Dermis blood vessel endothelial cell (primary cell): ENCODE results near the gene ZNF205. TPM values are rescaled to one million over a fixed set of nuclear protein-coding genes. Genes with fewer than 3 reads are reported as not detected.
"Not testable (repeated sequence)": the region's sequence is repeated elsewhere in the genome, so short reads cannot be mapped to it uniquely, and the experiment has no call there.

Experiments
- DNase-seq: peaks from one replicate; pipeline ENCODE4 v3.0.0; 2010
- total RNA-seq: library from RNA; depleted of rRNA; stranded (reverse); fragments of >200 nt; gene quantifications from 2 replicates; pipeline ENCODE4 v1.2.3, GENCODE V29; 2014

ZNF205 gene
- total RNA-seq, 1 donor from 2014 or later: 26.2 TPM

DNA sequence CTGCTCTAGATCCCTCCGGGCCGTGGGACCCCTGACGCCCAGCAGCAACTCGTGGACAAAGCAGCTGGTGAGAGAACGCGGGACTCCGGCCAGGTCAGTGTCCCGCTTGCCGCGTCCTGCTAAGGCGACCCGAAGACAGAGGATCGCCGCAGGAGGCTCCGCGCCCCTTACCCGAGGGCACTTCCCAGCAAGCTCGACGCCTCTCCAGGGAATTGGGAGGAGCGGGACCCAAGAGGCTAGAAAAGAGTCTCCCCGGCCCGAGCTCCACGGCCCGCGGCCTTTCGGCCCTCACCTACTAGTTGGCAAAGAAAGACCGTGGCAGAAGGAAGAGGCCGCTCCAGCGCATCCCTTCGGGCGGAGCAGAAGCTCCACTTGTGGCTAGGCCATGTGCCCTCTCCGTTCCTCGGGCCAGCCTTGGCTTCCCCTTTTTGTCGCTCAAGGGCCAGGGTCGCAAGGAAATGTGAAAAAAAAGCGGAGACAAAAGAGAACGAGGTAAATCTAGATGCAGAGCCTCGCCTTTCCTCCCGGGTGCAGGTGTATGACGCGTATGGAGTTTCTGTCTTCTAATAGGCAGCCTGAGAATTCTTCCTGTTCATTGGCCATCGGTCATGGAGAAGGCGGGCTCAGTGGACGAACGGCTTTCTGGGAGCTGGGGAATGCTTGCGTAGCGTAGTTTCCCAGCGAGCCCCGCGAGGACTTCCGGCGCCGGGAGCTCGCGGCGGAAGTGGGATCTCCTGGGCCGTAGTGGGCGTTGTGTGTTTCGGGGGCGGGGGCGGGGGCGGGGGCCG is 22.1 kb downstream of the ZNF205 start, which contains the start of gene ZNF213:
Gene ZNF213 (plus strand): TSS at position 692 of the 788 bp plus-strand sequence. CDS start 2,252 bp downstream, outside the sequence.
- peak; percentile 99 for DNase-seq

DNA sequence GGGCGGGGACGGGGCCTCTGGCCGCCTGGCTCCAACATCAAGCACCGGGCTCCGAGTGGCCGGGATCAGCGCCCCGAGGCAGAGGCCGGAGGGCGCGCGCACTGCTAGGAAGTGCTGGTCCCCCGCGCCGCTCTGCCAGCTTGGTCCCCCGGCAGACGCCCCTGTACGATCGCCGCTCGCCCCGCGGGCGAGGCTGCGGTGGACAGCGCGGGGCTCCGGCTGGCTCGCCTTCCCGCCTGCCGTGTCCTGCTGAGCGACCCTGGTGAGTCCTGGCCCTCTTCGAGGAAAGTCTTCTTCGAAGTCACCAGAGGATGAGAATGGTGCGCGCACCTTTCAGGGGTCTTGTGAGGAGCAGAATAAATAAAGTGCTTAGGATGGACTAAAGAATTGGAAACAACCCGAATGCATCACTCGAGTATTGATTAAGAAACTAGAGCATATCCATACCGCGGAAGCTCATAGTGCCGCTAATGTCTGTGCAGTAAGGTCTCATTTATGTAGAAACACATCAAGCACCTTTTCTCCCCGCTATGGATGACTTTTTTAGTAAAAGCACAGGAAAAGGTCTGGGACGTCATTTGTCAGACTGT is 22.8 kb downstream of the ZNF205 start:
- DNase-seq: no peak

DNA sequence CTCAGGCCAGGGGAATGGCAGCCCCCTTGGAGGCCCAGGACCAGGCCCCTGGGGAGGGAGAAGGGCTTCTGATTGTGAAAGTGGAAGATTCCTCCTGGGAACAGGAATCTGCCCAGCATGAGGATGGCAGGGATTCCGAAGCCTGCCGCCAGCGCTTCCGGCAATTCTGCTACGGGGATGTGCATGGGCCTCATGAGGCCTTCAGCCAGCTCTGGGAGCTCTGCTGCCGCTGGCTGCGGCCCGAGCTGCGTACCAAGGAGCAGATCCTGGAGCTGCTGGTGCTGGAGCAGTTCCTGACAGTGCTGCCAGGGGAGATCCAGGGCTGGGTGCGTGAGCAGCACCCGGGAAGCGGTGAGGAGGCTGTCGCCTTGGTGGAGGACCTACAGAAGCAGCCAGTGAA is 24.9 kb downstream of the ZNF205 start:
- DNase-seq: no peak

DNA sequence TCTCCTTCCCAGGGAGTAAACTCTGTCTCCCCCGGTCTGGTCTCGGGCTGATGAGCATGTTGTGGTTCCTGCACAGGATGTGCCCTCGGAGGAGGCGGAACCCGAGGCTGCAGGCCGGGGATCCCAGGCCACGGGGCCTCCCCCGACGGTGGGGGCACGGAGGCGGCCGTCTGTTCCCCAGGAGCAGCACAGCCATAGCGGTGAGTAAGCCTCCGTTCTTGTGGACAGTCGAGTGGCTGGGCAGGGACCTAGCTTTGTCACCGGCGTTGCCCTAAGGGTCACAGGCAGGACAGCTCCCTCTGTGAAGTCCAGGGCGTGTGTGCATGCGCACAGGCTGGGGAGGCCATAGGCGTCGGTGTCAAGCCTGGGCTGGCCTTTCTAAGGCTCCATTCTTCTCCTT is 26.0 kb downstream of the ZNF205 start:
- DNase-seq: no peak

DNA sequence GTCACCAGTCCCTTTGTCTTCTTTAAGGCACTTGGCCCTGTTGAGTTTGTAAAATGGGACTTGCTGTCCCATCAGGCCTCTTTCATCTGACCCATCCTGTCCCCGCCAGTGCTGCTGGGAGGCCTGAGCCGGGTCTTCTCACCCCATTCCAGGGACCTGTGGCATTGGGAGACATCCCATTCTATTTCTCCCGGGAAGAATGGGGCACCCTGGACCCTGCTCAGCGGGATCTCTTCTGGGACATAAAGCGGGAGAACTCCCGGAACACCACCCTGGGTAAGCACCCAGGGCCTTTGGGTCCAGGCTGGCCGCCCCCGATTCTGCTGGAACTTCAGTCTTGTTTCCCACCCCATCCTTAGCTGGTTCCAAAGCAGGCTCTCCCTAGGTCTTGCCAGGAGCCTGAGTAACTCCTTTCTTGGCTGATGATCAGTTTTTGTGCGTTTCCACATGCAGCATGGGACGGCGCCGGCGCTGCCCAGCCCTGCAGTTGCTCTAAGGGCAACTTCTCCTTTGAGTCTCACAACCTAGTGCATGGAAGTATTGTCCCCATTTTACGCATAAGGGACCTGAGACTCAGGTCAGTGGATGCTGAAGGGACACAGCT is 26.5 kb downstream of the ZNF205 start:
- DNase-seq: no peak

DNA sequence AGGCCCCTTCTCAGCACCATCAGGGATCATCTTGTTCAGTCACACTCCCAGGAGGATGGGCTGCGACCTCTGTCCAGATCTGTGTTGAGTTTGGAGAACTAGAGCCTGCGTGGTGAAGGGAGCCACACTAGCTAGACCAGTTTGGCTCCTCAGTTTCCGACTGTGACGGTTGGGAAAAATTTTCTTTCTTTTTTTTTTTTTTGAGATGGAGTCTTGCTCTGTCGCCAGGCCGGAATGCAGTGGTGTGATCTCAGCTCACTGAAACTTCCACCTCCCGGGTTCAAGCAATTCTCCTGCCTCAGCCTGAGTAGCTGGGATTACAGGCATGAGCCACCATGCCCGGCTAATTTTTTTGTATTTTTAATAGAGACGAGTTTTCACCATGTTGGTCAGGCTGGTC is 27.2 kb downstream of the ZNF205 start:
- not testable (repeated sequence) for DNase-seq

DNA sequence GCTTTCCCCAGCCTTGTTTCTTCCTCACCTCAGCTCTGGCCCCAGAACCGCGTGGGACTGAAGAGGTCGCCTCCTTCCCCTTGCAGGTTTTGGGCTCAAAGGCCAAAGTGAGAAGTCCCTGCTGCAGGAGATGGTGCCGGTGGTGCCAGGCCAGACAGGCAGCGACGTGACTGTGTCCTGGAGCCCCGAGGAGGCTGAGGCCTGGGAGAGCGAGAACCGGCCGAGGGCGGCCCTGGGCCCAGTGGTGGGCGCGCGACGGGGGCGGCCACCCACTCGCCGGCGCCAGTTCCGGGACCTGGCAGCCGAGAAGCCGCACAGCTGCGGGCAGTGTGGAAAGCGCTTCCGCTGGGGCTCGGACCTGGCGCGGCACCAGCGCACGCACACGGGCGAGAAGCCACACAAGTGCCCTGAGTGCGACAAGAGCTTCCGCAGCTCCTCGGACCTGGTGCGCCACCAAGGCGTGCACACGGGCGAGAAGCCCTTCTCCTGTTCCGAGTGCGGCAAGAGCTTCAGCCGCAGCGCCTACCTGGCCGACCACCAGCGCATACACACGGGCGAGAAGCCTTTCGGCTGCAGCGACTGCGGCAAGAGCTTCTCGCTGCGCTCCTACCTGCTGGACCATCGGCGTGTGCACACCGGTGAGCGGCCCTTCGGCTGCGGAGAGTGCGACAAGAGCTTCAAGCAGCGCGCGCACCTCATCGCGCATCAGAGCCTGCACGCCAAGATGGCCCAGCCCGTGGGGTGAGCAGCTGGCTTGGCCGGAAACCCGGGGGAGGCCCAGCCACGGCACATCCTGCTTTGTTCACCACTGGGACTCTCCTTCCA is 28.4 kb downstream of the ZNF205 start:
- no peak for DNase-seq

DNA sequence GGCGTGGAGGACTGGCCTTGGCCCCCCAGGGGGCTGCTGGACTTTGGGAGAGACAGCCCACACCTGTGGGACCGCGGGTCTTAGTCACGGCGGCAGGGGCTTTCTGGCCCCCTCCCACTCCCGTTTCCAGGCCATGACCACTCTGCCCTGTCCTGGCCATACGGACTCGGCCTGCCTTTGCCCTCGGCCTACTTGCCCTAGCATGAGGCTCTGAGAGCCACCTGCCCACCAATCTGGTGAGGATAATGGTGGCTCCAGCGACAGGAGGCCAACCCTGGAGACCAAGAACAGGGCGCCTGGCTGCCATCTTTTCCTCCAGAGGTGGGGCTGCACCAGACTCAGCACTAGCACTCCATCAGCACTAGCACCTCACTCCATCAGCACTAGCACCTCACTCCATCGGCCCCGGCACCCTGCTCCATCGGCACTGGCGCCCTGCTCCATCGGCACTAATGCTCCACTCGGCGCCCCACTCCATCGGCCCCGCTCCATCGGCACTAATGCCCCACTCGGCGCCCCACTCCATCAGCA is 29.5 kb downstream of the ZNF205 start:
- DNase-seq: no peak

DNA sequence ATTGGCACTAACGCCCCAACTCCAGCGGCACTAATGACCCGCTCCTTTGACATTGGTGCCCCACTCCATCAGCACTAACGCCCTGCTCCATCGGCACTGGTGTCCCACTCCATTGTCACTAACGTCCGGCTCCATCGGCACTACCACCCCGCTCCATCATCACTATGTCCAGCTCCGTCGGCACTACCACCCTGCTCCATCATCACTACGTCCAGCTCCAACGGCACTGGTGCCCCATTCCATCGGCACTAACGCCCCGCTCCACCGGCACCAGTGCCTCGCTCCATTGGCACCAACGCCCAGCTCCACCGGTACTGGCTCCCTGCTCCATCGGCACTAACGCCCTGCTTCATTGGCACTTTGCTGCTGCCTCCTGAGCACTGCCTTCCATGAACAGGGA is 29.9 kb downstream of the ZNF205 start:
- DNase-seq: no peak

DNA sequence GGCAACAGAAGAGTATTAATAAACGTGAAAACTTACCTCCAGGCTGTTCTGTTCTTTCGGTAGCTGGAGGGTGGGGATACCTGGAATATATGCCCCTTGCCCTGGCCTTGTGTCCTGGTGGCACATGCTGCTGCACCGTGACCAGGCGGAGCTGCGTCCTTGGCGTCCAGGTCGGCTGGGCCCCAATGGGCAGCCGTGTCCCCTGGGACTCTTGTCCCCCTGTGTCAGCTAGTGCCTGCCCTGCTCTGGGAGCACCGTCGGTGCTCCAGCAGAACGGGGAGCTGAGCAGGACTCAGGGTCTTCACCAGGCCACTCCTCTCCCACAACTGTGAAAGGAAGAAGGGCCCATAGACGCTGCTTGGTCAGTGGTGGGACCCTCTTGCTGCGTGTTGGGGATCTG is 30.4 kb downstream of the ZNF205 start:
- no peak for DNase-seq

DNA sequence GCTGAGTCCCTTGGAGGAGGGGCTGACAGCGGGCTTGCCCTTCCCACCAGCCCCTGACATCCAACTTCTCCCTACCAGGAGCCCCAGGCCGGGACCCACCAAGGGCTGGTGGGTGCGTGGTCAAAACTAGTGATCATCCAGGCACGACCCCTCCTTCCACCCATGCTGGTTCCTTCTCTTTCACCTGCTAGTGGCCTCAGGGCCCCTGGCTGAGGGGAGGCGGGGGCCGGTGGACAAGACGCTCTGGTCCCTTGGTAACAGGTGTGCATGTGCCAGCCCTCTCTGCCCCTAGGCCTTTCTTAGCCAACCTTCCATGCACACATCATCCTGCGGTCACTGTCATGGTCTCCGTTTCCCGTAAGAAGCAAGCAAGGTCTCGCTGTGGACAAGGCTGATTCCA is 30.8 kb downstream of the ZNF205 start:
- DNase-seq: no peak

DNA sequence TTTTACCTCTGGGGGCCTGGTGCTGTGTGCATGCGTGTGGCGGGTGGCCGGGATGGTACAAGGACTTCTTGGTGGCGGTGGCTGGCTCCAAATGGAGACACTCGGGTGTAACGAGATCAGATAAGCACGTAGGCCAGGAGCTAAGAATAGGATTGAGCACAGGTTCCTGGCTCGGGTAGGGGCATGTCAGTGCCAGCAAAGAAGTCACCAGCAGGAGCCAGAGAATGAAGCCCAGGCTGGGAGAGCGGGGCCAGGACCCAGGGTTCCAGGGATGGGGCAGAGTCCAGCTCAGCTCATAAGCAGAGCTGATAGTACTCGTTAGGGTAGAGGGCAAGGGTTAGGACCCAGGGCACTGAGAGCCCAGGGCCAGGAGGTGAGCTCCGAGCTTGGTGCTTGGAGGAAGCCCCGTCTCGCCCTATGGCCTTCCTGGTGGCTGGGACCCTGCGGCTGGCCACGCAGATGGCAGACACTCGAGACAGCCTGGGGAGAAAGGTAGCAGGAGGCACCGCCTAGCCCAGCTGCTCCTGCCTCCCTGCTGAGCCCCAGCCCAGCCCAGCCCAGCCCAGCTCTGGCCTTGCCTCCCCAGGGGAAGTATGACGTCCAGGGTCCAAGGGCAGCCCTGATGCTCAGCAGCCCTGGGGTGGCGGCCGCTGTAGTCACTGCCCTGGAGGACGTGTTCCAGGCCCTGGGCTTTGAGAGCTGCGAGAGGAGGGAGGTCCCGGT is 31.4 kb downstream of the ZNF205 start:
- DNase-seq: no peak

DNA sequence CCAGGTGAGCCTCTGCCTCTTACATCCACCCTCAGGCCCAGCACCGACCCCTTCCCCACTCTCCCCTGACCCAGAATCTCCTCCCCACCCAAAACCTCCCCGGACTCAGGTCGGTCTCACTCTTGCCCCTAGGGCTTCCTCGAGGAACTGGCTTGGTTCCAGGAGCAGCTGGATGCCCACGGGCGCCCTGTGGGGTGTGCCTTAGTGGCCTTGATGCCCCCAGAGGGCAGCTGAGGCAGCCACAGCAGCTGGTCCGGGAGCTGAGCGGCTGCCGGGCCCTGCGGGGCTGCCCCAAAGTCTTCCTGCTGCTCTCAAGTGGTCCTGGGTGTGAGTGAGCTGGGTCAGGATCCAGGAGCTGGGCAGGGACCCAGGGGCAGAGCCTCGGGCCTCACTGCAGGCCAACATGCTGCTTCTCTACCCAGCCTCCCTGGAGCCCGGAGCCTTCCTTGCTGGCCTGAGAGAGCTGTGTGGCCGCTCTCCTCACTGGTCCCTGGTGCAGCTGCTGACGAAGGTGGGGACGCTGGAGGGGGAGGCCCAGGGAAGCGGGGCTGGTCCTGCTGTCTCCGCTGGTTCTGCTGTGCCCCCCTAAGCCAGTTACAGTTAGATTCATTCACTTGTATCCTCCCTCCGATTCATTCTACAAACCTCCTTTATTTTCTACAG is 32.1 kb downstream of the ZNF205 start:
- DNase-seq: no peak

DNA sequence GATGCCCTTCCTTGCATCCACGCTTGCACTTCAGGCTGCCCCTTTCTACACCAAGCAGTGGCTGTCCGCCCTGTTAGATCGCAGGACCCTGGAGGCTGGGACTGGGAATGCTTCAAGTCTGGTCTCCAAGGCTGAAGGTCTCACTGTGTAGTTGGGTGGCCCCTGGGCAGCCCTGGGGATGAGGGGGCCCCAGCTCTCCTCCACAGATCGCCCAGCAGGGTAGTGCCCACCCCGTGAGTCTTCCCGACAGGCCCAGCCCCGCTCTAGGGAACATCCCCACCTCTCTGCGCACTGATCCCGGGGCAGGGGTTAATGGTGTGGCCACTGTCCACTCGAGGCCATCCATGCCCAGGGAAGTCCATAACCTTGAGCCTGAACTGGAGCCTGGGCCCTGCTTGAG is 32.8 kb downstream of the ZNF205 start:
- no peak for DNase-seq

DNA sequence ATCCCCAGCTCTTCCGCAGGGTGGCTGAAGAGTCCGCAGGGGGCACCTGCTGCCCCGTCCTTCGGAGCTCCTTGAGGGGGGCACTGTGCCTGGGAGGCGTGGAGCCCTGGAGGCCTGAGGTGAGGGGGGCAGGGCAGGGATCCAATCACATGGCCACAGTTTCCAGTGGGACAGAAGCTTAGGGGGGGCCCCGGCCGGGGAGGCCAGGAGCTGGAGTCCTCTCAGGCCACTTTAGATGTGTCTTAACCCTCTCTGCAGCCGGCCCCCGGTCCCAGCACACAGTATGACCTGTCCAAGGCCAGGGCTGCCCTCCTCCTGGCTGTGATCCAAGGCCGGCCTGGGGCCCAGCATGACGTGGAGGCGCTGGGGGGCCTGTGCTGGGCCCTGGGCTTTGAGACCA is 33.3 kb downstream of the ZNF205 start:
- no peak for DNase-seq

DNA sequence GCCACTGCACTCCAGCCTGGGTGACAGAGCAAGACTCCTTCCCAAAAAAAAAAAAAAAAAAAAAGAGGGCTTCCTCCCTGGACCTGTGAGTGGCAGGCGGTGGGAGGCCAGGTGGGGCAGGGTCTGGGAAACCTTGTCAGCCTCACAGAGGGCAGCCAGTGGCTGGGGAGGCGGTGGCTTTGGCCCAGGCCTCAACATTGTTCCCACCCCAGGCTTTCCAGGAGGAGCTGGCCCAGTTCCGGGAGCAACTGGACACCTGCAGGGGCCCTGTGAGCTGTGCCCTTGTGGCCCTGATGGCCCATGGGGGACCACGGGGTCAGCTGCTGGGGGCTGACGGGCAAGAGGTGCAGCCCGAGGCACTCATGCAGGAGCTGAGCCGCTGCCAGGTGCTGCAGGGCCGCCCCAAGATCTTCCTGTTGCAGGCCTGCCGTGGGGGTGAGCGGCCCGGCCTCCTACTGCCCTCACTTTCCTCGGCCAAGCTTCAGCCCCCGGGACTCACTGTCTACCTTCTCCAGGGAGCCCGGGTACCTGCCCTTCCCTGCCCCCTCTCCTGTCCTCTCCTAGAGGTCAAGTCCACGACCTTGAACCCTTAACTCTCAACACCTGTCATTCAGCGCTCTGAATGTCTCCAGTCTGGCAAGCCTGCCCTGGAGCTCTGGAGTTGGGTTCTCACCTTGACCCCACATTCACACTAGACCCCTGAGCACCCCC is 34.8 kb downstream of the ZNF205 start:
- no peak for DNase-seq

DNA sequence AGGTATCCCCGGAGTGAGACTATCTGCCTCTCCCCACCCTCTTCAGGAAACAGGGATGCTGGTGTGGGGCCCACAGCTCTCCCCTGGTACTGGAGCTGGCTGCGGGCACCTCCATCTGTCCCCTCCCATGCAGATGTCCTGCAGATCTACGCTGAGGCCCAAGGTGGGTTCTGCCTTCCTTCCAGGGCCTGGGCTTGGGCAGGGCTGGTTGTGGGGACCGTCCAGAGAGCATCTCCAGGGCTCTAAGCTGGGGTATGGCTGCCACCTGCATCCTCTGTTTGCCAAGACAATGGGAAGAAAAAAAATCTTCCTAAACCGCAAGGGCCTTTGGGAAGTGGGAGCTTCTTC is 35.3 kb downstream of the ZNF205 start:
- no peak for DNase-seq

DNA sequence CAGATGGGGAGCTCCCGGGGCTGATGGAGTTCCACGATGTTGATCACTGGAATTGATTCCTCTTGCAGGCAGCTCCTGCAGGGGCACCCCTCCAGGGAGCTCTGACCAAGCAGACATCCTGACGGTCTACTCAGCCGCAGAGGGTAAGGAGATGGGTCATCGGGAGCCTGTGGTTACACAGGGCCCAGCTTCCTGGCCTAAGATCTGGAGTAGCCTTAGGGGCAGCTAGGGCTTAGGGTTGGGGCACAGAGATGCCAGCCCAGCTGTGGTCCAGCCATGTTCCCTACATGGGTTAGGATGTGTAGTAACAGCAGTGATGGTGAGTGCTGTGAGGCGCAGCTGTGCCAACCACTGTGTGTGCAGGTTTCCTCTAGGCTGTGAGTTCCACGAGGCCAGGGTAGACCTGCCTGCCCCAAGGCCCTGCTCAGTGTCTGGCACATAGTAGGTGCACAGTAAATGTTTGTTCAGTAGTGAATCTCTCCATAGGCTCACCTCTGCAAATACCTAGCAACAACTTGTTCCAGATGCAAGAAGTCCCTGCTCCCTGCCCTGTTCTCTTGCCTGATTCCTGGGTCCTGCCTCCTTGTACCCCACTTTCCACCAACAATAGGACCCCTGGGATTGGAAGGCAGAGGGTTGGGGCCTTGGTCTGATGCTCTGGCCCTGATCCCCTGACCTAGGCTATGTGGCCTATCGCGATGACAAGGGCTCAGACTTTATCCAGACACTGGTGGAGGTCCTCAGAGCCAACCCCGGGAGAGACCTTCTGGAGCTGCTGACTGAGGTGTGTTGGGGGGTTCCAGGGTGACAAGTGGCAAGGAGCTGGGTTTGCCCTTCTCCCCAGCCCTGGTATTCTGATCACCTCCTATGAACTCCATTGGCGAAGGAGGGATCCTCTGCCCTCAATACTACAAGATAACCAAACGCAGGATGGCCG is 36.1 kb downstream of the ZNF205 start:
- DNase-seq: no peak

DNA sequence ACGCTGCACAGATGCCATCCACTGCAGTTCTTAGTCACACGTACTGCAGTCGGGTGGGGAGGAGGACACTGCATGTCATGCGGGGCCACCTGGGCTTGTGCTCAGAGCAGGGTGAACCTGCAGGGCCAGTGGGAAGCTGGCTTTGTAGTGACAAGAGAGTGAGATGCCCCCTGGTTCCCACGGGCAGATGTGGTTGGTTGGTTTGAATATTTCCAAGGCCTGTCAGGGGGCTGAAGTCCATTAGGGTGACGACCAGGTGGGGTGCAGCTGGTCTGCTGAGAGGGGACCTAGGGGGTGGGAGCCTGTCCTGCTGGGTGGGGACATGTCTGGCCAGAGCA is 36.8 kb downstream of the ZNF205 start:
- DNase-seq: no peak
